CD4-positive, CD25-positive, alpha-beta regulatory T cell (primary cell): ENCODE results near the gene LACC1. TPM values are rescaled to one million over a fixed set of nuclear protein-coding genes. Genes with fewer than 3 reads are reported as not detected.

Source experiments
- ATAC-seq, 2 donors: fragments of 150-1000 bp; cut with Tn5 transposase; one replicate each; pipeline ENCODE4 v1.10.0; 2021; ENCODE audit warnings: low read depth in 2 of 2, moderate number of reproducible peaks in 2 of 2, moderate library complexity in 1 of 2
- DNase-seq, 3 donors: peaks; one replicate each; pipeline versions ENCODE4 v3.0.0 to v3.0.0-alpha.2; 2012 to 2022; ENCODE audit warnings: mixed read lengths in 1 of 3
- H3K27ac ChIP-seq: one replicate; pipeline ENCODE4 v1.7.0; 2013; ENCODE audit warnings: mild to moderate bottlenecking, low read length; ENCODE audit not compliant: insufficient read depth, poor library complexity, severe bottlenecking
- H3K27me3 ChIP-seq: one replicate; pipeline ENCODE4 v1.7.0; 2013; ENCODE audit warnings: low read length; ENCODE audit not compliant: control insufficient read depth, insufficient read depth
- H3K36me3 ChIP-seq: one replicate; pipeline ENCODE4 v1.7.0; 2013; ENCODE audit warnings: mild to moderate bottlenecking, low read length, moderate library complexity; ENCODE audit not compliant: control insufficient read depth, insufficient read depth
- H3K4me1 ChIP-seq: 2 replicates; pipeline ENCODE4 v1.7.0; 2013; ENCODE audit warnings: mild to moderate bottlenecking, low read length; ENCODE audit not compliant: insufficient read depth, control insufficient read depth, poor library complexity, severe bottlenecking
- H3K4me3 ChIP-seq: one replicate; pipeline ENCODE4 v1.7.0; 2013; ENCODE audit warnings: low read depth, mild to moderate bottlenecking, low read length, moderate library complexity
- H3K9me3 ChIP-seq, 2 experiments: 1 replicate in 1 of 2; 2 replicates in 1 of 2; pipeline ENCODE4 v1.7.0; 2013; ENCODE audit warnings: low read length in 2 of 2, mild to moderate bottlenecking in 1 of 2, moderate library complexity in 1 of 2; ENCODE audit not compliant: control insufficient read depth in 2 of 2
- H3K27ac Mint-ChIP-seq, 3 donors: one replicate each; pipeline ENCODE4 v1.8.0; 2020 to 2022; ENCODE audit warnings: mild to moderate bottlenecking in 3 of 3, mixed read lengths in 3 of 3, moderate library complexity in 2 of 3
- H3K27me3 Mint-ChIP-seq: one replicate; pipeline ENCODE4 v1.8.0; 2022; ENCODE audit warnings: mild to moderate bottlenecking, mixed read lengths
- H3K36me3 Mint-ChIP-seq: one replicate; pipeline ENCODE4 v1.8.0; 2020; ENCODE audit warnings: mixed read lengths
- H3K4me1 Mint-ChIP-seq, 4 donors: one replicate each; pipeline ENCODE4 v1.8.0; 2020 to 2022; ENCODE audit warnings: mixed read lengths in 4 of 4, mild to moderate bottlenecking in 1 of 4
- H3K4me3 Mint-ChIP-seq, 4 donors: one replicate each; pipeline ENCODE4 v1.8.0; 2020 to 2022; ENCODE audit warnings: mild to moderate bottlenecking in 4 of 4, mixed read lengths in 4 of 4, moderate library complexity in 3 of 4
- H3K9me3 Mint-ChIP-seq, 7 donors: one replicate each; pipeline ENCODE4 v1.8.0; 2020 to 2022; ENCODE audit warnings: mixed read lengths in 7 of 7, mild to moderate bottlenecking in 3 of 7, moderate library complexity in 2 of 7
- polyA plus RNA-seq, 4 donors: library from polyadenylated mRNA; unstranded; fragments of 300-500 nt; fragmentation: Illumina TruSeq; gene quantifications; one replicate each; pipeline ENCODE4 v1.2.3, GENCODE V29; 2021
- total RNA-seq: library from RNA; stranded (reverse); gene quantifications from one replicate; pipeline ENCODE4 v1.2.3, GENCODE V29; 2022

LACC1 gene
- total and polyA plus RNA-seq, 5 donors from 2014 or later: 0.67 to 4.2 (median 0.95) TPM

DNA sequence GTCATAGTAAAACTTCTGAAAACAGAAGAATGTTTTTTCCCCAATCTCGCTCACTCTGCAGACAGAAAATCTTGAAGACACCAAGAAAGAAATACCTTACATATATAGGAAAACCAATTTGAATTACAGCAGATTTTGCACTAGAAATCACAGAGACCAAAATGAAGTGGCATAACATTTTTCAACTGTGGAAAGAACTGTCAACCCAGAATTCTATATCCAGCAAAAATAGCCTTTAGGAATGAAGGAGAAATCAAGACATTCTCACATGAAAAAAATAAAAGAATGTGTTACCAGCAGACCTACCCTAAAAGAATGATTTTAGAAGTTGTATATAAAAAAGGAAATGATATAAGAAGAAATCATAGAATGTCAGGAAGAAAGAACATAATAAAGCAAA is 28.8 kb upstream of the LACC1 start:
- Mint-ChIP-seq H3K36me3 (no peaks in the 10 kb centered on the region), H3K9me3 (peaks cover 2 to 56% (median 29%) of the 10 kb centered on the region in 7 donors), H3K27me3 (no peaks in the 10 kb centered on the region), H3K27ac (no peak overlapping the region), H3K4me3 (no peak overlapping the region), H3K4me1 (no peaks in the 10 kb centered on the region)
- no peaks in the 10 kb centered on the region for H3K27me3 ChIP-seq
- ATAC-seq (no peak), DNase-seq (no peak)
- no peaks in the 10 kb centered on the region for H3K36me3 ChIP-seq
- H3K9me3 ChIP-seq: peaks cover 27 to 32% of the 10 kb centered on the region in 2 experiments
- no peaks in the 10 kb centered on the region for H3K4me1 ChIP-seq
- H3K4me3 ChIP-seq: no peak overlapping the region
- H3K27ac ChIP-seq: no peak overlapping the region

DNA sequence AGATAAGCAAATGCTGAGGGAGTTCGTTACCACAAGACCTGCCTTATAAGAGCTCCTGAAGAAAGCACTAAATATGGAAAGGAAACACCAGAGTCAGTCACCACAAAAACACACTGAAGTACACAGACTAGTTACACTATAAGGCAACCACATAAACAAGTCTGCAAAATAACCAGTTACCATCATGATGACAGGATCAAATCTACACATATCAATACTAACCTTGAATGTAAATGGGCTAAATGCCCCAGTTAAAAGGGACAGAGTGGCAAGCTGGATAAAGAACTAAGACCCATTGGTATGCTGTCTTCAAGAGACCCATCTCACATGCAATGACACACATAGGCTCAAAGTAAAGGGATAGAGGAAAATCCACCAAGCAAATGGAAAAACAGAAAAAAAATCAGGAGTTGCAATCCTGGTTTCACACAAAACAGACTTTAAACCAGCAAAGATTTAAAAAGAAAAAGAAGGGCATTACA is 26.7 kb upstream of the LACC1 start:
- no peaks in the 10 kb centered on the region for H3K36me3 ChIP-seq
- Mint-ChIP-seq H3K27me3 (no peaks in the 10 kb centered on the region), H3K4me3 (no peak overlapping the region), H3K4me1 (no peaks in the 10 kb centered on the region), H3K36me3 (no peaks in the 10 kb centered on the region), H3K9me3 (peaks cover 2 to 56% (median 29%) of the 10 kb centered on the region in 7 donors), H3K27ac (no peak overlapping the region)
- no peak overlapping the region for H3K4me3 ChIP-seq
- DNase-seq (no peak), ATAC-seq (no peak)
- H3K9me3 ChIP-seq: peaks cover 27 to 32% of the 10 kb centered on the region in 2 experiments
- no peaks in the 10 kb centered on the region for H3K4me1 ChIP-seq
- no peaks in the 10 kb centered on the region for H3K27me3 ChIP-seq
- no peak overlapping the region for H3K27ac ChIP-seq

DNA sequence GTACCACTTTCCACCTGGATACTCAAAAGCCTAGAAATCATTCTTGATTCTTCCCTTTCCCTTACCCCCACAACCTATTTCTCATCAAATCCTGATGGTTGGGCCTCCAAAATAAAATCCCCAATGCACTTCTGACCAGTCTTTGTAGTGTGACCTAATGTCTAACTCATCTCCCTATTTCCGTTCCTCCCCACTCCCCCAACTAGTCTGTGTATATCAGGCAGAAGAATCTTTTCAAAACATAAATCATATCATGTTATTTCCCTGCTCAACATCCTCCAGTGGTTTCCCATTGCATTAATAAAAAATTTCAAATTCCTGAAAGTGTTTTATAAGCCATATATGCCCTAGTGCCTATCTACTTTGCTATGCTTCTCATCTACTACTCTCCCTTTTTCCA is 17.8 kb upstream of the LACC1 start:
- Histone ChIP-seq H3K9me3 (no peaks in the 10 kb centered on the region), H3K36me3 (no peaks in the 10 kb centered on the region), H3K4me1 (no peaks in the 10 kb centered on the region), H3K27ac (no peak overlapping the region), H3K4me3 (no peak overlapping the region), H3K27me3 (no peaks in the 10 kb centered on the region)
- H3K27ac Mint-ChIP-seq: no peak overlapping the region
- ATAC-seq (no peak), DNase-seq (no peak)
- H3K27me3 Mint-ChIP-seq: no peaks in the 10 kb centered on the region
- peaks cover 0 to 5% (median 0%) of the 10 kb centered on the region in 4 donors for H3K4me1 Mint-ChIP-seq
- H3K4me3 Mint-ChIP-seq: peak overlapping the region in 1 of 4 donors; percentile 68
- H3K36me3 Mint-ChIP-seq: no peaks in the 10 kb centered on the region
- H3K9me3 Mint-ChIP-seq: peaks cover 0 to 3% (median 0%) of the 10 kb centered on the region in 7 donors

DNA sequence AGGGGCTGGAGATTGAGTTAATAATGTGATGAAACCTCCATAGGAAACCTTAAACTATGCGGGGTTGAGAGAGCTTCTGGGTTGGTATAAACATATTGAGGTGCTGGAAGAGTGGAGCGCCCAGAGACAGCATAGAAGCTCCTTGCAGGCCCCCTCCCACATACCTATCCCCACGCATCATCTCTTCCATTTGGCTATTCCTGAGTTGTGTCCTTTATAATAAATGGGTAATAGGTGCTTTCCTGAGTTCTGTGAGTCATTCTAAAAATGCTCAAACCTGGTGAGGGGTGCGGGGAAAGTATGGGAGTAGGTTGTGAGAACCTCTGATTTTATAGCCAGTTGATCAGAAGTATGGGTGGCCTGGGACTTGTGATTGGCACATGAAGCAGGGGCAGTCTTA is 14.8 kb upstream of the LACC1 start:
- Mint-ChIP-seq H3K27me3 (no peaks in the 10 kb centered on the region), H3K4me1 (peaks cover 0 to 5% (median under 1%) of the 10 kb centered on the region in 4 donors), H3K4me3 (no peak overlapping the region), H3K9me3 (peaks cover 0 to 3% (median 0%) of the 10 kb centered on the region in 7 donors), H3K27ac (no peak overlapping the region), H3K36me3 (no peaks in the 10 kb centered on the region)
- Histone ChIP-seq H3K4me1 (no peaks in the 10 kb centered on the region), H3K27me3 (no peaks in the 10 kb centered on the region), H3K27ac (no peak overlapping the region), H3K36me3 (no peaks in the 10 kb centered on the region), H3K4me3 (no peak overlapping the region), H3K9me3 (no peaks in the 10 kb centered on the region)
- ATAC-seq (no peak), DNase-seq (no peak)

GRCh38 chr13:43865892-43866291 is 13.8 kb upstream of the LACC1 start:
- Histone ChIP-seq H3K27me3 (no peaks in the 10 kb centered on the region), H3K36me3 (no peaks in the 10 kb centered on the region), H3K9me3 (no peaks in the 10 kb centered on the region), H3K27ac (no peak overlapping the region), H3K4me1 (no peaks in the 10 kb centered on the region), H3K4me3 (no peak overlapping the region)
- peaks cover 0 to 3% (median 0%) of the 10 kb centered on the region in 7 donors for H3K9me3 Mint-ChIP-seq
- H3K27ac Mint-ChIP-seq: no peak overlapping the region
- H3K4me1 Mint-ChIP-seq: peaks cover 0 to 5% (median under 1%) of the 10 kb centered on the region in 4 donors
- no peaks in the 10 kb centered on the region for H3K27me3 Mint-ChIP-seq
- no peak for DNase-seq
- no peak for ATAC-seq
- no peaks in the 10 kb centered on the region for H3K36me3 Mint-ChIP-seq
- H3K4me3 Mint-ChIP-seq: no peak overlapping the region

GRCh38 chr13:43872181-43872580 is 7.5 kb upstream of the LACC1 start:
- no peaks in the 10 kb centered on the region for H3K36me3 ChIP-seq
- no peaks in the 10 kb centered on the region for H3K27me3 ChIP-seq
- no peaks in the 10 kb centered on the region for H3K9me3 ChIP-seq
- Mint-ChIP-seq H3K27ac (no peak overlapping the region), H3K27me3 (no peaks in the 10 kb centered on the region), H3K9me3 (no peaks in the 10 kb centered on the region), H3K4me3 (no peak overlapping the region), H3K36me3 (no peaks in the 10 kb centered on the region), H3K4me1 (peaks cover 0 to 7% (median 2%) of the 10 kb centered on the region in 4 donors)
- H3K27ac ChIP-seq: no peak overlapping the region
- no peak overlapping the region for H3K4me3 ChIP-seq
- H3K4me1 ChIP-seq: no peaks in the 10 kb centered on the region
- no peak for DNase-seq
- no peak for ATAC-seq

GRCh38 chr13:43874504-43875092 is 5.1 kb upstream of the LACC1 start:
- Mint-ChIP-seq H3K27ac (no peak overlapping the region), H3K4me3 (no peak overlapping the region), H3K4me1 (peaks cover 14 to 18% (median 17%) of the 10 kb centered on the region in 4 donors), H3K9me3 (no peaks in the 10 kb centered on the region), H3K27me3 (no peaks in the 10 kb centered on the region), H3K36me3 (no peaks in the 10 kb centered on the region)
- Histone ChIP-seq H3K27me3 (no peaks in the 10 kb centered on the region), H3K9me3 (no peaks in the 10 kb centered on the region), H3K4me1 (peaks cover 9% of the 10 kb centered on the region), H3K36me3 (no peaks in the 10 kb centered on the region), H3K4me3 (no peak overlapping the region), H3K27ac (no peak overlapping the region)
- DNase-seq (peak in 2 of 3 donors; percentile 17 to 27), ATAC-seq (no peak)

DNA sequence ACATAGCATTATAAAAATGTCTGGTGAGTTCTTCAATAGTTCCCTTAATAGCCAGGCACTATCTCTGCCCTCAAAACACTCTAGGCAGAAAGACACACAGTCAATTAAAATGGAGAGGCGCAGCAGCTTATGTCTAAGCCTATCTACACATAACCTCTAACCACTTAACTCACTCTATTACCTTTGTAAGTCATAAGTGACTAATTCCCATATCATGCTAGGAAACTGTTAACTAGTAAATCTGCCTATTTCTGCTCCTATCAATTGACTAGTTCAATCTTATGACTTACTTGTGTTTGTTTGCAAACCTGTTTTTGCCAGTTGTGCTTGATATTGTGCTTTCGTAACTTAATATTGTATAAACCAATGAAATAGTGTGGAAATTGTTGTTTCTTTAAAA is 3.3 kb upstream of the LACC1 start:
- peaks cover 17 to 31% (median 23%) of the 10 kb centered on the region in 4 donors for H3K4me1 Mint-ChIP-seq
- H3K36me3 Mint-ChIP-seq: no peaks in the 10 kb centered on the region
- Histone ChIP-seq H3K36me3 (no peaks in the 10 kb centered on the region), H3K27me3 (no peaks in the 10 kb centered on the region), H3K27ac (no peak overlapping the region), H3K4me3 (no peak overlapping the region), H3K9me3 (no peaks in the 10 kb centered on the region), H3K4me1 (peaks cover 9% of the 10 kb centered on the region)
- H3K9me3 Mint-ChIP-seq: no peaks in the 10 kb centered on the region
- ATAC-seq: no peak
- no peaks in the 10 kb centered on the region for H3K27me3 Mint-ChIP-seq
- no peak overlapping the region for H3K27ac Mint-ChIP-seq
- DNase-seq: no peak
- H3K4me3 Mint-ChIP-seq: peak overlapping the region in 1 of 4 donors; percentile 27
